GM18907 (cell line): ENCODE measurements around the gene NOP16.

Source experiments
- ATAC-seq: cut with Tn5 transposase; IDR thresholded peaks from one replicate; pipeline ENCODE4 v1.9.1; 2021; ENCODE audit warnings: mild to moderate bottlenecking, moderate library complexity; ENCODE audit not compliant: unreplicated experiment

Gene NOP16

GRCh38 chr5:176388444-176389134, at the start of gene NOP16, which contains the start of gene HIGD2A:
TSS of gene NOP16 (minus strand) at chr5:176388598. CDS start at chr5:176388539, 59 bp downstream.
TSS of gene HIGD2A (plus strand) at chr5:176388751. CDS start at chr5:176388820, 69 bp downstream.
- peak; percentile 92 for ATAC-seq

- ATAC-seq, result no peak
Measured at GRCh38 chr5:176436656-176437055, 48.3 kb upstream of the NOP16 start.

- no peak for ATAC-seq
Measured at GRCh38 chr5:176432707-176433106, 44.3 kb upstream of the NOP16 start.

- no peak for ATAC-seq
Measured at GRCh38 chr5:176429972-176430371, 41.6 kb upstream of the NOP16 start.

- ATAC-seq, result no peak
Measured at GRCh38 chr5:176427971-176428370, 39.6 kb upstream of the NOP16 start.

GRCh38 chr5:176426876-176427275, 38.5 kb upstream of the NOP16 start:
- ATAC-seq, result no peak

- no peak for ATAC-seq
Measured at GRCh38 chr5:176425791-176426190, 37.4 kb upstream of the NOP16 start.

GRCh38 chr5:176425138-176425537, 36.7 kb upstream of the NOP16 start:
- no peak for ATAC-seq

- no peak for ATAC-seq
Measured at GRCh38 chr5:176424181-176424580, 35.8 kb upstream of the NOP16 start.

- ATAC-seq, result no peak
Measured at GRCh38 chr5:176420972-176421544, 32.7 kb upstream of the NOP16 start.

- no peak for ATAC-seq
Measured at GRCh38 chr5:176420086-176420485, 31.7 kb upstream of the NOP16 start.

GRCh38 chr5:176418251-176418650, 29.9 kb upstream of the NOP16 start:
- ATAC-seq, result no peak

- no peak for ATAC-seq
Measured at GRCh38 chr5:176416965-176417364, 28.6 kb upstream of the NOP16 start.

- ATAC-seq, result peak; percentile 87
Measured at GRCh38 chr5:176415952-176416924, 27.8 kb upstream of the NOP16 start, which contains the start of gene CLTB. TSS of gene CLTB (minus strand) at chr5:176416539. CDS start at chr5:176416363, 176 bp downstream.

- peak; percentile 4 for ATAC-seq
Measured at GRCh38 chr5:176415240-176415951, 27.0 kb upstream of the NOP16 start.

GRCh38 chr5:176414704-176415103, 26.3 kb upstream of the NOP16 start:
- no peak for ATAC-seq

GRCh38 chr5:176413709-176414191, 25.4 kb upstream of the NOP16 start:
- ATAC-seq, result no peak

GRCh38 chr5:176413255-176413565, 24.8 kb upstream of the NOP16 start:
- no peak for ATAC-seq

GRCh38 chr5:176412517-176413254, 24.3 kb upstream of the NOP16 start:
- no peak for ATAC-seq
